Mucosa of descending colon (tissue), 3 donors: ENCODE results near the gene OR52K1. TPM values are rescaled to one million over a fixed set of nuclear protein-coding genes. Genes with fewer than 3 reads are reported as not detected.
A peak's percentile ranks its signal among the peaks of the same experiment; 100 is the strongest.
"Not testable (repeated sequence)": the region's sequence is repeated elsewhere in the genome, so short reads cannot be mapped to it uniquely, and the experiment has no call there.

ENCODE experiments used
- ATAC-seq: fragments of 200-7000 bp; cut with Tn5 transposase; one replicate; pipeline ENCODE4 v1.9.1; 2020; ENCODE audit warnings: mild to moderate bottlenecking, moderate library complexity
- DNase-seq, 3 donors: peaks; one replicate each; pipeline ENCODE4 v3.0.0-alpha.2; 2020
- H3K36me3 ChIP-seq: fragments of 200-600 bp; one replicate; pipeline ENCODE4 v1.8.0; 2021; ENCODE audit warnings: low read depth, mild to moderate bottlenecking
- H3K4me1 ChIP-seq: fragments of 200-600 bp; one replicate; pipeline ENCODE4 v1.8.0; 2021; ENCODE audit warnings: low read depth, mild to moderate bottlenecking
- H3K4me3 ChIP-seq: fragments of 200-600 bp; one replicate; pipeline ENCODE4 v1.8.0; 2021; ENCODE audit warnings: mild to moderate bottlenecking
- H3K9me3 ChIP-seq: fragments of 200-600 bp; one replicate; pipeline ENCODE4 v1.8.0; 2021; ENCODE audit warnings: mild to moderate bottlenecking
- intact Hi-C, 2 donors: fragments of 100-400 bp; cut with DNase I in 1 of 2; cut with micrococcal nuclease in 1 of 2; formaldehyde crosslinking; loops; one replicate each; pipeline versions ENCODE4 v1.11.0 to v1.11.1; 2022; cut with DNase I, micrococcal nuclease
- total RNA-seq, 3 donors: library from RNA; stranded (reverse); fragmentation: NEBNext Ultra II Directional in 2 of 3; extraction: Animal tissue kit (Norgen Biotek cat#: 25700) in 2 of 3; gene quantifications; one replicate each; pipeline versions ENCODE4 v1.2.1 to v1.2.4, GENCODE V29; 2021 to 2023
- TF ChIP-seq, protein P1 (sequence below): fragments of 200-600 bp; IDR thresholded peaks from one replicate; pipeline ENCODE4 v1.8.0; 2022; ENCODE audit warnings: antibody characterized with exemption, mild to moderate bottlenecking
- donor health status: DM: no; HTN: no; CAD: no; lungs with moderate emphysema.
- donor health status: DM: no; HTN: no; CAD: no.
- donor health status: DM: no; HTN: yes; CAD: no.

Gene OR52K1
- total RNA-seq, 3 donors from 2014 or later: not detected

DNA sequence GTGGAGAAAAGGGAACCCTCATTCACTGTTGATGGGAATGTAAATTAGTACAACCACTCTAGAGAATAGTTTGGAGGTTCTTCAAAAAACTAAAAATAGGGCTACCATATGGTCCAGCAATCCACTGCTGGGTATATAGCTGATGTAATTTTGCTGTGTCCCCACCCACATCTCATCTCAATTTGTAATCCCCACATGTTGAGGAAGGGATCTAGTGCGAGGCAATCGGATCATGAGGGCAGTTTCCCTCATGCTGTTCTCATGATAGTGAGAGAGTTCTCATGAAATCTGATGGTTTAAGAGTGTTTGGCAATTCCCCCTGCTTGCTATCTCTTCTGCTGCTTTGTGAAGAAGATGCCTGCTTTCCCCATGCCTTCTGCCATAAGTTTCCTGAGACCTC lies 45.5 kb downstream of the OR52K1 start:
- no peak for DNase-seq
- TF ChIP-seq, protein P1, sequence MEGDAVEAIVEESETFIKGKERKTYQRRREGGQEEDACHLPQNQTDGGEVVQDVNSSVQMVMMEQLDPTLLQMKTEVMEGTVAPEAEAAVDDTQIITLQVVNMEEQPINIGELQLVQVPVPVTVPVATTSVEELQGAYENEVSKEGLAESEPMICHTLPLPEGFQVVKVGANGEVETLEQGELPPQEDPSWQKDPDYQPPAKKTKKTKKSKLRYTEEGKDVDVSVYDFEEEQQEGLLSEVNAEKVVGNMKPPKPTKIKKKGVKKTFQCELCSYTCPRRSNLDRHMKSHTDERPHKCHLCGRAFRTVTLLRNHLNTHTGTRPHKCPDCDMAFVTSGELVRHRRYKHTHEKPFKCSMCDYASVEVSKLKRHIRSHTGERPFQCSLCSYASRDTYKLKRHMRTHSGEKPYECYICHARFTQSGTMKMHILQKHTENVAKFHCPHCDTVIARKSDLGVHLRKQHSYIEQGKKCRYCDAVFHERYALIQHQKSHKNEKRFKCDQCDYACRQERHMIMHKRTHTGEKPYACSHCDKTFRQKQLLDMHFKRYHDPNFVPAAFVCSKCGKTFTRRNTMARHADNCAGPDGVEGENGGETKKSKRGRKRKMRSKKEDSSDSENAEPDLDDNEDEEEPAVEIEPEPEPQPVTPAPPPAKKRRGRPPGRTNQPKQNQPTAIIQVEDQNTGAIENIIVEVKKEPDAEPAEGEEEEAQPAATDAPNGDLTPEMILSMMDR: no peak
- intact Hi-C loops: no loop called here
- no peaks in the 10 kb centered on the region for H3K9me3 ChIP-seq
- H3K4me1 ChIP-seq: no peaks in the 10 kb centered on the region
- H3K4me3 ChIP-seq: no peak overlapping the region
- H3K36me3 ChIP-seq: no peaks in the 10 kb centered on the region
- ATAC-seq: no peak

DNA sequence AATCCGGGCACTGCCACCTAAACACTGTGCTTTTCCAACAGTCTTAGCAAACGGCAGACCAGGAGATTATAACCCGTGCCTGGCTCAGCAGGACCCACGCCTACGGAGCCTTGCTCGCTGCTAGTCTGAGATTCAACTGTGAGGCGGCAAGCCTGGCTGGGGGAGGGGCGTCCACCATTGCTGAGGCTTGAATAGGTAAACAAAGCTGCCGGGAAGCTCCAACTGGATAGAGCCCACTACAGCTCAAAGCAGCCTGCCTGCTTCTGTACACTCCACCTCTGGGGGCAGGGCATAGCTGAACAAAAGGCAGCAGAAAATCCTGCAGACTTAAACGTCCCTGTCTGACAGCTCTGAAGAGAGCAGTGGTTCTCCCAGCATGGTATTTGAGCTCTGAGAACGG lies 49.2 kb downstream of the OR52K1 start:
- H3K4me3 ChIP-seq, intact Hi-C loops, DNase-seq, H3K9me3 ChIP-seq, H3K4me1 ChIP-seq, ATAC-seq, H3K36me3 ChIP-seq: not testable (repeated sequence)

DNA sequence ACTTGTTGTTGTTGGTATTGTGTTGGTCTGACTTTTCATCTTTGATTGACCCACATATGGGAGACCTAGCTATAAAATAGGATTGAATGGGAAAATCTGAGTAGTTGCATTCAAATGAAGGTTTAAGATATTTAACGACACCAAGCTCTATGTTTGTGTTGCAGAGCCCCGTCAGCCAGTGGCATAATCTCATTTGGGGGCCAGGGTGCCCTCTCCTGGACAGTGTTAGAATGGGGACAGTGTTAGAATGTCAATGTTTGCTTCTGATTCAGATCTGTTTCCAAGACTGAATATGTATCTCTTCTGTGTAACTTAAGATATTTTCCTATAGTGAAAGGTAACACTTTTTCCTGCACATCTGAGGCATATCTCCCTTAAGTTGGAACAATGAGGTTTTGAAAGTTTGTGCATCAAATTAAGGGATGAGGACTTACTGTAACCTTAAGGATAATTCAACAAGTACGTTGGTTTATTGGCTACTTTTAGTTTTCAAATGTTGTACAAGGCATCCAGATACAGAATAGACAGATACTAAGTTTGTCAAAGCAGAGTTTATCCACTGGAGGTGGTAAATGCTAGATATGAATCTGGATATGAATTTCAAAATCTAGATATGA lies 57.3 kb downstream of the OR52K1 start:
- no peak overlapping the region for H3K4me3 ChIP-seq
- no peaks in the 10 kb centered on the region for H3K9me3 ChIP-seq
- ATAC-seq: peak; percentile 71
- H3K4me1 ChIP-seq: no peaks in the 10 kb centered on the region
- intact Hi-C loops: no loop called here
- DNase-seq: peak in 2 of 3 donors; percentile 50 to 67
- TF ChIP-seq, protein P1: peak; percentile 41
- no peaks in the 10 kb centered on the region for H3K36me3 ChIP-seq

DNA sequence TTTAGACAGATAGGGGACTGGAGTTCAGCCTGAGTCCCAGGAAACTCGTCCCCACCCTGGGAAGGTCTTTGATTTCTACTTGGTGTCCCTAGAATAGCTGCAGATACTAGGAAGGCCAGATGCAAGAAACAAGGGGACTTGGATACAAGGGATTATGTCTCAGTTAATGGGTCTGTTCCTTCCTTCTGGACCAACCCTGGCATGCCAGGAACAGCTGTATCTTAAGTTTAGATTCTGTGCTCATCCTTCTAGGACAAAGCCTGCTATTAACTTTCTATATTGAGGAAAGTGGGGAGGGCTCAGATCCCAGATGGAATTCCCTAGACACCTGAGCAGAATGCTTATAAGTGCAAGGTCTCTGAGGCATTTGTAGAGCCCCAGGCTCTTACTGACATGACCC lies 58.6 kb downstream of the OR52K1 start:
- Histone ChIP-seq H3K9me3 (no peaks in the 10 kb centered on the region), H3K4me3 (no peak overlapping the region), H3K4me1 (no peaks in the 10 kb centered on the region), H3K36me3 (no peaks in the 10 kb centered on the region)
- no peak for ATAC-seq
- no peak for DNase-seq
- intact Hi-C loops: no loop called here
- TF ChIP-seq, protein P1: no peak

Other genes starting within 250 kb of the OR52K1 start
- not detected for gene OR52B4, start 114.3 kb upstream of the OR52K1 start, total RNA-seq
- gene TRIM21, start 88.9 kb upstream of the OR52K1 start, total RNA-seq: 10 to 100 TPM; 26.0 to 32.6 (median 29.2) TPM
- gene OR52K2, start 33.4 kb upstream of the OR52K1 start, total RNA-seq: not detected
- not detected for gene OR52M1, start 62.5 kb downstream of the OR52K1 start, total RNA-seq
- not detected for gene OR52I2, start 99.1 kb downstream of the OR52K1 start, total RNA-seq
- not detected for gene OR52I1, start 111.4 kb downstream of the OR52K1 start, total RNA-seq
- 10 to 100 TPM; 17.6 to 21.7 (median 19.4) TPM for gene TRIM68, start 125.6 kb downstream of the OR52K1 start, total RNA-seq
- gene OR51D1, start 154.8 kb downstream of the OR52K1 start, total RNA-seq: not detected
- gene OR51E1, start 161.3 kb downstream of the OR52K1 start, total RNA-seq: under 1 TPM; 0.32 to 0.95 (median 0.67) TPM
- gene OR51E2, start 215.2 kb downstream of the OR52K1 start, total RNA-seq: 10 to 100 TPM in 1 of 3 donors, 1 to 10 TPM in 1, under 1 TPM in 1; 0.46 to 11.0 (median 1.0) TPM
- not detected for gene MMP26, start 222.1 kb downstream of the OR52K1 start, total RNA-seq